IMR-90 (cell line): ENCODE data around the gene EDIL3. TPM values are rescaled to one million over a fixed set of nuclear protein-coding genes. Genes with fewer than 3 reads are reported as not detected.

ENCODE experiments used
- ATAC-seq: fragments of 200-7000 bp; cut with Tn5 transposase; 2 replicates; pipeline ENCODE4 v1.9.1; 2020; ENCODE audit warnings: low read depth, mild to moderate bottlenecking, moderate library complexity
- BruUV-seq: library from RNA; stranded (reverse); fragments of 400-500 nt; replicated peaks from 2 replicates; lab custom pipeline; 2021; lab: Mats Ljungman, UMichigan
- CTCF ChIA-PET: fragments of 300-600 bp; formaldehyde crosslinking; extraction: SDS; loops from one replicate; lab custom pipeline; 2021; ENCODE audit warnings: antibody characterized with exemption; lab: Yijun Ruan, JAX
- POLR2A ChIA-PET: fragments of 300-600 bp; sonication (Branson Sonifier 250); formaldehyde crosslinking; loops from one replicate; lab custom pipeline; 2022; ENCODE audit warnings: antibody characterized with exemption; ENCODE audit not compliant: unreplicated experiment; lab: Charles Lee
- DNase-seq: peaks from one replicate; pipeline ENCODE4 v3.0.0; 2013
- H2AFZ ChIP-seq: replicated peaks from 2 replicates; pipeline ENCODE3; 2013; ENCODE audit warnings: low read length, mild to moderate bottlenecking; ENCODE audit not compliant: poor library complexity
- H2AK5ac ChIP-seq: 2 replicates; pipeline ENCODE4 v1.6.1; 2013; ENCODE audit warnings: low read depth, low read length, inconsistent platforms
- H2AK9ac ChIP-seq: replicated peaks from 2 replicates; pipeline ENCODE3; 2013; ENCODE audit warnings: mild to moderate bottlenecking, low read depth, low read length, moderate library complexity; ENCODE audit not compliant: poor library complexity
- H2BK120ac ChIP-seq: 2 replicates; pipeline ENCODE4 v1.6.1; 2013; ENCODE audit warnings: low read depth, low read length, inconsistent platforms
- H2BK15ac ChIP-seq: 3 replicates; pipeline ENCODE4 v1.6.1; 2013; ENCODE audit warnings: low read depth, low read length, inconsistent platforms
- H2BK20ac ChIP-seq: 2 replicates; pipeline ENCODE4 v1.6.1; 2013; ENCODE audit warnings: low read depth, mild to moderate bottlenecking, inconsistent platforms, low read length, moderate library complexity
- H2BK5ac ChIP-seq: 2 replicates; pipeline ENCODE4 v1.6.1; 2013; ENCODE audit warnings: mild to moderate bottlenecking, low read depth, low read length, inconsistent platforms; ENCODE audit not compliant: poor library complexity, severe bottlenecking
- H3K14ac ChIP-seq: replicated peaks from 2 replicates; pipeline ENCODE4 v1.6.1; 2013; ENCODE audit warnings: low read depth, low read length, inconsistent platforms
- H3K18ac ChIP-seq: 2 replicates; pipeline ENCODE4 v1.6.1; 2013; ENCODE audit warnings: low read depth, low read length, control low read depth
- H3K23ac ChIP-seq: 2 replicates; pipeline ENCODE4 v1.6.1; 2013; ENCODE audit warnings: low read depth, low read length, inconsistent platforms
- H3K27ac ChIP-seq: 2 replicates; pipeline ENCODE4 v1.5.1; 2013; ENCODE audit warnings: mild to moderate bottlenecking, control low read depth, low read length; ENCODE audit not compliant: insufficient read depth
- H3K27me3 ChIP-seq: 2 replicates; pipeline ENCODE4 v1.6.1; 2013; ENCODE audit warnings: low read length; ENCODE audit not compliant: control insufficient read depth, insufficient read depth
- H3K36me3 ChIP-seq: 2 replicates; pipeline ENCODE4 v1.6.1; 2013; ENCODE audit warnings: low read length, mixed read lengths; ENCODE audit not compliant: control insufficient read depth, insufficient read depth
- H3K4ac ChIP-seq: 2 replicates; pipeline ENCODE4 v1.6.1; 2013; ENCODE audit warnings: low read depth, low read length, inconsistent platforms
- H3K4me1 ChIP-seq: 2 replicates; pipeline ENCODE4 v1.6.1; 2013; ENCODE audit warnings: low read length, mixed read lengths; ENCODE audit not compliant: control insufficient read depth, insufficient read depth
- H3K4me2 ChIP-seq: 2 replicates; pipeline ENCODE4 v1.6.1; 2013; ENCODE audit warnings: low read depth, mild to moderate bottlenecking, control low read depth, low read length, moderate library complexity
- H3K4me3 ChIP-seq: 2 replicates; pipeline ENCODE4 v1.5.1; 2013; ENCODE audit warnings: low read depth, mild to moderate bottlenecking, control low read depth, low read length, moderate library complexity; ENCODE audit not compliant: insufficient read depth
- H3K56ac ChIP-seq: 2 replicates; pipeline ENCODE4 v1.6.1; 2013; ENCODE audit warnings: low read length, inconsistent platforms; ENCODE audit not compliant: insufficient read depth; ENCODE audit errors: extremely low read depth
- H3K79me1 ChIP-seq, 2 experiments: 2 replicates each; pipeline ENCODE4 v1.6.1; 2013; ENCODE audit warnings: low read length in 2 of 2, inconsistent platforms in 1 of 2, low read depth in 1 of 2
- H3K9ac ChIP-seq: 2 replicates; pipeline ENCODE4 v1.6.1; 2013; ENCODE audit warnings: low read depth, low read length, control low read depth
- H3K9me1 ChIP-seq: 2 replicates; pipeline ENCODE4 v1.6.1; 2013; ENCODE audit warnings: low read length, inconsistent platforms; ENCODE audit not compliant: insufficient read depth
- H3K9me3 ChIP-seq: 2 replicates; pipeline ENCODE4 v1.6.1; 2013; ENCODE audit warnings: low read length; ENCODE audit not compliant: control insufficient read depth, insufficient read depth
- H4K20me1 ChIP-seq: 2 replicates; pipeline ENCODE4 v1.6.1; 2013; ENCODE audit warnings: low read length, inconsistent platforms; ENCODE audit not compliant: insufficient read depth
- H4K5ac ChIP-seq: 2 replicates; pipeline ENCODE4 v1.6.1; 2013; ENCODE audit warnings: mild to moderate bottlenecking, low read depth, low read length, control low read depth
- H4K8ac ChIP-seq, 2 experiments: 2 replicates each; pipeline ENCODE4 v1.6.1; 2013; ENCODE audit warnings: low read depth in 2 of 2, low read length in 2 of 2, control low read depth in 1 of 2, inconsistent platforms in 1 of 2
- H4K91ac ChIP-seq: 2 replicates; pipeline ENCODE4 v1.6.1; 2013; ENCODE audit warnings: low read depth, low read length, inconsistent platforms; ENCODE audit not compliant: insufficient read depth
- BHLHE40 ChIP-seq: fragments of 150-350 bp; IDR thresholded peaks from 2 replicates; pipeline ENCODE4 v1.6.1; 2016; ENCODE audit warnings: mild to moderate bottlenecking, low read depth, low read length
- CEBPB ChIP-seq: IDR thresholded peaks from 2 replicates; pipeline ENCODE4 v1.6.1; 2012; ENCODE audit warnings: low read depth, low read length, improper control_type of control experiment
- CHD1 ChIP-seq: IDR thresholded peaks from 2 replicates; pipeline ENCODE4 v1.6.1; 2012; ENCODE audit warnings: low read depth, low read length, improper control_type of control experiment
- FOS ChIP-seq: fragments of 150-350 bp; IDR thresholded peaks from 2 replicates; pipeline ENCODE4 v1.6.1; 2016; ENCODE audit warnings: low read depth, low read length
- MAFK ChIP-seq: IDR thresholded peaks from 2 replicates; pipeline ENCODE4 v1.6.1; 2012; ENCODE audit warnings: low read depth, low read length, improper control_type of control experiment
- MAZ ChIP-seq: IDR thresholded peaks from 2 replicates; pipeline ENCODE4 v1.6.1; 2012; ENCODE audit warnings: low read depth, mild to moderate bottlenecking, low read length, improper control_type of control experiment, moderate library complexity, borderline replicate concordance
- MXI1 ChIP-seq: IDR thresholded peaks from 2 replicates; pipeline ENCODE4 v1.6.1; 2012; ENCODE audit warnings: low read depth, mild to moderate bottlenecking, low read length, moderate library complexity, borderline replicate concordance
- NFE2L2 ChIP-seq: fragments of 150-350 bp; IDR thresholded peaks from 2 replicates; pipeline ENCODE4 v1.6.1; 2016; ENCODE audit warnings: low read depth, mild to moderate bottlenecking, low read length
- POLR2A ChIP-seq: IDR thresholded peaks from 2 replicates; pipeline ENCODE4 v1.6.1; 2012; ENCODE audit warnings: mild to moderate bottlenecking, low read depth, low read length
- RAD21 ChIP-seq: IDR thresholded peaks from 2 replicates; pipeline ENCODE4 v1.6.1; 2012; ENCODE audit warnings: low read length, improper control_type of control experiment
- RCOR1 ChIP-seq: IDR thresholded peaks from 2 replicates; pipeline ENCODE4 v1.6.1; 2012; ENCODE audit warnings: mild to moderate bottlenecking, low read length, improper control_type of control experiment; ENCODE audit not compliant: insufficient replicate concordance
- RFX5 ChIP-seq: IDR thresholded peaks from 2 replicates; pipeline ENCODE4 v1.8.0; 2012; ENCODE audit warnings: low read depth, mild to moderate bottlenecking, low read length, moderate library complexity
- SMC3 ChIP-seq: fragments of 150-350 bp; IDR thresholded peaks from 2 replicates; pipeline ENCODE4 v1.6.1; 2016; ENCODE audit warnings: low read depth, mild to moderate bottlenecking, antibody characterized with exemption, low read length, moderate library complexity
- dilution Hi-C: fragments of 300-500 bp; cut with HindIII; formaldehyde crosslinking; loops from one replicate; pipeline ENCODE4 v1.14.3; 2018; ENCODE audit warnings: low sequenced_read_pairs; ENCODE audit not compliant: unreplicated experiment
- in situ Hi-C: fragments of 300-500 bp; cut with MboI; formaldehyde crosslinking; loops from 3 replicates; pipeline ENCODE4 v1.14.3; 2019; ENCODE audit warnings: low sequenced_read_pairs, inconsistent platforms, mixed read lengths
- intact Hi-C: fragments of 100-400 bp; cut with micrococcal nuclease; formaldehyde crosslinking; loops from 2 replicates; pipeline ENCODE4 v1.10.0; 2022
- polyA plus RNA-seq, 3 experiments: library from polyadenylated mRNA; depleted of rRNA; stranded (reverse); fragments of >200 nt; gene quantifications; 2 replicates each; pipeline ENCODE4 v1.2.3, GENCODE V29; 2012; ENCODE audit warnings: low replicate concordance in 1 of 3
- total RNA-seq: library from RNA; depleted of rRNA; stranded (reverse); fragments of >200 nt; gene quantifications from 2 replicates; pipeline ENCODE4 v1.2.3, GENCODE V29; 2012
- TF ChIP-seq, protein P1 (sequence below): fragments of 150-350 bp; IDR thresholded peaks from 2 replicates; pipeline ENCODE4 v1.6.1; 2016; ENCODE audit warnings: low read depth, mild to moderate bottlenecking, low read length, moderate library complexity, borderline replicate concordance
- TF ChIP-seq, protein P2 (sequence below): conservative IDR thresholded peaks from 2 replicates; pipeline ENCODE4 v1.5.1; 2012; ENCODE audit warnings: mild to moderate bottlenecking, low read depth, low read length, improper control_type of control experiment
- TF ChIP-seq, protein P3 (sequence below): fragments of 150-350 bp; IDR thresholded peaks from 2 replicates; pipeline ENCODE4 v1.6.1; 2017; ENCODE audit warnings: mild to moderate bottlenecking, antibody characterized with exemption, low read length, low read depth

Gene EDIL3
- total and polyA plus RNA-seq, 2 of the 4 experiments (the other 2 are of a cell fraction), result 55.5 to 82.8 TPM

DNA sequence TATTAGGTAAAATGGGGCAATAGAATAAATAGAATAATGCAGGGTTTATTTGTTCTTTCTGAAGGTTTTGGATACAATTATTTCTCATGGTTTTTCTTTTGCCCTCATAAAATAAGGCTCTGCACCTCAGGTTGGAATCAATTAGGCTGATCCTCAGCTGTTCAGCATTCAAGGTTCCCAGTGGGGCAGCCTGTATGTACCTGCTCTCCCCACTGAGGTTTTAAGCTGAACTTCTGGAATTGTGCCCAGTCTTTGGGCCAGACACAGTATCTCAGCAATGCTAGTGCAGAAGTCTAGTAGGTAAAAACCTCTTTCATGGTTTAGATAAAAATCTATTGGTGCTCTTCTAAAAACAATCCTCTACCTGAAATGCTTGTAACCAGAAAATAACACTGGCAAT lies 98.0 kb downstream of the EDIL3 start:
- no peak for DNase-seq
- POLR2A ChIA-PET, result no interaction called here
- Histone ChIP-seq H3K36me3 (no peaks in the 10 kb centered on the region), H2AFZ (no peak overlapping the region), H2AK5ac (no peak overlapping the region), H4K5ac (no peak overlapping the region), H4K8ac (no peak overlapping the region), H3K4me2 (no peak overlapping the region), H3K9me3 (no peaks in the 10 kb centered on the region), H2AK9ac (no peak overlapping the region), H2BK20ac (no peak overlapping the region), H2BK15ac (no peak overlapping the region), H3K23ac (no peak overlapping the region), H3K56ac (no peak overlapping the region), H3K27me3 (no peaks in the 10 kb centered on the region), H3K9ac (no peak overlapping the region), H3K14ac (no peak overlapping the region), H3K4ac (no peak overlapping the region), H3K18ac (no peak overlapping the region), H4K91ac (no peak overlapping the region), H3K4me3 (no peak overlapping the region), H3K9me1 (no peaks in the 10 kb centered on the region; the same call in 1 of the 2 replicates), H2BK5ac (no peak overlapping the region), H4K20me1 (no peaks in the 10 kb centered on the region), H3K4me1 (peaks cover 3% of the 10 kb centered on the region; the same call in 1 of the 2 replicates), H3K27ac (no peak overlapping the region), H2BK120ac (no peak overlapping the region), H3K79me1 (peaks cover 16 to 20% of the 10 kb centered on the region in 2 experiments; a peak in 3 of 4 replicates)
- dilution Hi-C loops, result no loop called here
- TF ChIP-seq MAZ, result no peak
- TF ChIP-seq, protein P1, sequence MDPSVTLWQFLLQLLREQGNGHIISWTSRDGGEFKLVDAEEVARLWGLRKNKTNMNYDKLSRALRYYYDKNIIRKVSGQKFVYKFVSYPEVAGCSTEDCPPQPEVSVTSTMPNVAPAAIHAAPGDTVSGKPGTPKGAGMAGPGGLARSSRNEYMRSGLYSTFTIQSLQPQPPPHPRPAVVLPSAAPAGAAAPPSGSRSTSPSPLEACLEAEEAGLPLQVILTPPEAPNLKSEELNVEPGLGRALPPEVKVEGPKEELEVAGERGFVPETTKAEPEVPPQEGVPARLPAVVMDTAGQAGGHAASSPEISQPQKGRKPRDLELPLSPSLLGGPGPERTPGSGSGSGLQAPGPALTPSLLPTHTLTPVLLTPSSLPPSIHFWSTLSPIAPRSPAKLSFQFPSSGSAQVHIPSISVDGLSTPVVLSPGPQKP, result no peak
- TF ChIP-seq, protein P2, sequence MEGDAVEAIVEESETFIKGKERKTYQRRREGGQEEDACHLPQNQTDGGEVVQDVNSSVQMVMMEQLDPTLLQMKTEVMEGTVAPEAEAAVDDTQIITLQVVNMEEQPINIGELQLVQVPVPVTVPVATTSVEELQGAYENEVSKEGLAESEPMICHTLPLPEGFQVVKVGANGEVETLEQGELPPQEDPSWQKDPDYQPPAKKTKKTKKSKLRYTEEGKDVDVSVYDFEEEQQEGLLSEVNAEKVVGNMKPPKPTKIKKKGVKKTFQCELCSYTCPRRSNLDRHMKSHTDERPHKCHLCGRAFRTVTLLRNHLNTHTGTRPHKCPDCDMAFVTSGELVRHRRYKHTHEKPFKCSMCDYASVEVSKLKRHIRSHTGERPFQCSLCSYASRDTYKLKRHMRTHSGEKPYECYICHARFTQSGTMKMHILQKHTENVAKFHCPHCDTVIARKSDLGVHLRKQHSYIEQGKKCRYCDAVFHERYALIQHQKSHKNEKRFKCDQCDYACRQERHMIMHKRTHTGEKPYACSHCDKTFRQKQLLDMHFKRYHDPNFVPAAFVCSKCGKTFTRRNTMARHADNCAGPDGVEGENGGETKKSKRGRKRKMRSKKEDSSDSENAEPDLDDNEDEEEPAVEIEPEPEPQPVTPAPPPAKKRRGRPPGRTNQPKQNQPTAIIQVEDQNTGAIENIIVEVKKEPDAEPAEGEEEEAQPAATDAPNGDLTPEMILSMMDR, result no peak
- TF ChIP-seq MXI1, result no peak
- TF ChIP-seq CEBPB, result no peak
- TF ChIP-seq MAFK, result no peak
- no peak for TF ChIP-seq NFE2L2
- TF ChIP-seq SMC3, result no peak
- TF ChIP-seq RFX5, result no peak
- no peak for TF ChIP-seq CHD1
- no peak for TF ChIP-seq RAD21
- no peak for TF ChIP-seq BHLHE40
- TF ChIP-seq FOS, result no peak
- no peak for TF ChIP-seq POLR2A
- no peak for TF ChIP-seq RCOR1
- TF ChIP-seq, protein P3, sequence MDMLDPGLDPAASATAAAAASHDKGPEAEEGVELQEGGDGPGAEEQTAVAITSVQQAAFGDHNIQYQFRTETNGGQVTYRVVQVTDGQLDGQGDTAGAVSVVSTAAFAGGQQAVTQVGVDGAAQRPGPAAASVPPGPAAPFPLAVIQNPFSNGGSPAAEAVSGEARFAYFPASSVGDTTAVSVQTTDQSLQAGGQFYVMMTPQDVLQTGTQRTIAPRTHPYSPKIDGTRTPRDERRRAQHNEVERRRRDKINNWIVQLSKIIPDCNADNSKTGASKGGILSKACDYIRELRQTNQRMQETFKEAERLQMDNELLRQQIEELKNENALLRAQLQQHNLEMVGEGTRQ, result no peak
- in situ Hi-C loops, result no loop called here
- CTCF ChIA-PET, result no interaction called here
- no TSS peak for BruUV-seq
- intact Hi-C loops, result no loop called here
- ATAC-seq, result no peak
